Measurements from ENCODE around the gene SASH1. TPM values are rescaled to one million over a fixed set of nuclear protein-coding genes. Genes with fewer than 3 reads are reported as not detected.

SASH1 gene
- total and polyA plus RNA-seq, 9 of the 15 experiments (the other 6 are each of a cell fraction or from before 2014, with no cell fraction given), result 0.35 to 3.5 (median 1.6) TPM

DNA sequence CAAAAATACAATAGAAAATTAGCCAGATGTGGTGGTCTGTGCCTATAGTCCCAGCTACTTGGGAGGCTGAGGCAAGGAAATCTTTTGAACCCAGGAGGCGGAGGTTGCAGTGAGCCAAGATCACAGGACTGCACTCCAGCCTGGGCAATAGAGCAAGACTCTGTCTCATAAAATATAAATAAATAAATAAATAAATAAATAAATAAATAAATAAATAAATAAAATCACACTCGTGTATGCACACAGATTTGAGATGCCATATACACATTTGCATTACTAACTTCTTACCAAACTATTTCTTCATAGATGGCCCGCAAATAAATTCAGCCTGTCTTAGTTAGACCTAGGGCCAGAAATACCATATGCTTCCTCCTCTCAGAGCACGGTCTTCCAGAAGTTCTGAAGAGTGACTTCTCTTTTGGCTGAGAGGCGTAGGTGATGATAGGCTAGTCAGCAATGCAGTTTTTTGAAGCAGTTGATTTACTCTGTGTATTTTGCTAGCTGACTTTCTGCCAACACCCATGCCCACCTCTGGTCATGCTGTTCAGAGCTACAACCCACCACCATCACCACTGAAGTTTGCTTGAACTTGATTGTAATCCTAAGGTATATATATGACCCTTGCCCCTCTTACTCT lies 150.1 kb downstream of the SASH1 start:
- no peak for TF ChIP-seq TCF7L2 (IDR thresholded peaks at IDR 0.05; ENCODE audit: low read depth, low read length)
- TF ChIP-seq, protein P1, sequence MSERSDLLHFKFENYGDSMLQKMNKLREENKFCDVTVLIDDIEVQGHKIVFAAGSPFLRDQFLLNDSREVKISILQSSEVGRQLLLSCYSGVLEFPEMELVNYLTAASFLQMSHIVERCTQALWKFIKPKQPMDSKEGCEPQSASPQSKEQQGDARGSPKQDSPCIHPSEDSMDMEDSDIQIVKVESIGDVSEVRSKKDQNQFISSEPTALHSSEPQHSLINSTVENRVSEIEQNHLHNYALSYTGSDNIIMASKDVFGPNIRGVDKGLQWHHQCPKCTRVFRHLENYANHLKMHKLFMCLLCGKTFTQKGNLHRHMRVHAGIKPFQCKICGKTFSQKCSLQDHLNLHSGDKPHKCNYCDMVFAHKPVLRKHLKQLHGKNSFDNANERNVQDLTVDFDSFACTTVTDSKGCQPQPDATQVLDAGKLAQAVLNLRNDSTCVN (CRISPR knock-in tag; IDR thresholded peaks at IDR 0.05), result no peak
- no peak for TF ChIP-seq BRCA1 (IDR thresholded peaks at IDR 0.05)
- TF ChIP-seq BRCA1 (CRISPR knock-in tag; IDR thresholded peaks at IDR 0.05), result no peak
- TF ChIP-seq HDAC6 (IDR thresholded peaks at IDR 0.05; ENCODE audit: low read depth, low read length), result no peak
- TF ChIP-seq ZFP91 (CRISPR knock-in tag; IDR thresholded peaks at IDR 0.05), result no peak
- TF ChIP-seq, protein P2, sequence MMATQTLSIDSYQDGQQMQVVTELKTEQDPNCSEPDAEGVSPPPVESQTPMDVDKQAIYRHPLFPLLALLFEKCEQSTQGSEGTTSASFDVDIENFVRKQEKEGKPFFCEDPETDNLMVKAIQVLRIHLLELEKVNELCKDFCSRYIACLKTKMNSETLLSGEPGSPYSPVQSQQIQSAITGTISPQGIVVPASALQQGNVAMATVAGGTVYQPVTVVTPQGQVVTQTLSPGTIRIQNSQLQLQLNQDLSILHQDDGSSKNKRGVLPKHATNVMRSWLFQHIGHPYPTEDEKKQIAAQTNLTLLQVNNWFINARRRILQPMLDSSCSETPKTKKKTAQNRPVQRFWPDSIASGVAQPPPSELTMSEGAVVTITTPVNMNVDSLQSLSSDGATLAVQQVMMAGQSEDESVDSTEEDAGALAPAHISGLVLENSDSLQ (IDR thresholded peaks at IDR 0.05), result no peak
- TF ChIP-seq HLTF (IDR thresholded peaks at IDR 0.05), result no peak
- no peak for TF ChIP-seq HES1 (IDR thresholded peaks at IDR 0.05; ENCODE audit: low read depth)
- TF ChIP-seq ZNF785 (CRISPR knock-in tag; IDR thresholded peaks at IDR 0.05), result no peak
- TF ChIP-seq EZH2 (IDR thresholded peaks at IDR 0.05; ENCODE audit: borderline replicate concordance, low read depth, low read length), result no peak
- no peak for TF ChIP-seq NFIX (CRISPR knock-in tag; IDR thresholded peaks at IDR 0.05; ENCODE audit: low read depth)
- TF ChIP-seq TEAD4 (IDR thresholded peaks at IDR 0.05; ENCODE audit: low read length), result no peak
- TF ChIP-seq TEAD4 (CRISPR knock-in tag; IDR thresholded peaks at IDR 0.05; ENCODE audit: borderline replicate concordance), result no peak
- TF ChIP-seq TCF15 (CRISPR knock-in tag; IDR thresholded peaks at IDR 0.05), result no peak
- TF ChIP-seq SNIP1 (IDR thresholded peaks at IDR 0.05; ENCODE audit: low read depth), result no peak
- H3K36me3 ChIP-seq (ENCODE audit: control insufficient read depth, insufficient read depth, low read length), result no peaks in the 10 kb centered on the region
- no peaks in the 10 kb centered on the region for H4K20me1 ChIP-seq (replicated peaks; ENCODE audit: control insufficient read depth, insufficient read depth, low read length)
- ChIA-PET CTCF (ENCODE audit: low intra/inter-chr PET ratio) (no interaction called here), POLR2A (interaction anchor here (1.1 kb wide), 1 partner anchor 12 kb away, joined by 3 read pairs; no protein-coding TSS in a partner anchor)
- no peak overlapping the region for H3K4me3 ChIP-seq
- under 1% methylated on average over 5 of the region's 5 CpGs for WGBS (ENCODE audit: insufficient coverage, low coverage, missing lambda C conversion rate)
- H3K9me1 ChIP-seq (ENCODE audit: control insufficient read depth, insufficient read depth, low read length), result no peaks in the 10 kb centered on the region
- in situ Hi-C loops (cut with MboI), result no loop called here
- H3K27ac ChIP-seq (ENCODE audit: extremely low read depth, low read depth, low read length), result no peak overlapping the region
- peaks cover 21 to 24% of the 10 kb centered on the region in 2 experiments; a peak in 4 of 5 replicates for H3K27me3 ChIP-seq (ENCODE audit: control insufficient read depth in 2 of 2, insufficient read depth in 2 of 2, low read length in 2 of 2)
- no peak overlapping the region for H2AFZ ChIP-seq (ENCODE audit: low read depth, low read length)
- no peaks in the 10 kb centered on the region for H3K9me3 ChIP-seq (replicated peaks; ENCODE audit: control insufficient read depth, insufficient read depth, low read depth, low read length)
- BruUV-seq (replicated peaks), result no TSS peak
- no peak for ATAC-seq
- no peak for FAIRE-seq
- intact Hi-C loops (cut with micrococcal nuclease), result no loop called here
- no peak overlapping the region for H3K4me2 ChIP-seq (ENCODE audit: insufficient read depth, low read length)
- H3K79me2 ChIP-seq (ENCODE audit: control insufficient read depth, insufficient read depth, low read length), result no peaks in the 10 kb centered on the region
- DNase-seq (ENCODE audit: extremely low read depth in 1 of 4, low spot score in 3 of 4), result no peak
- no peak overlapping the region for H3K9ac ChIP-seq (ENCODE audit: insufficient read depth in 1 of 2, low read depth in 2 of 2, low read length in 2 of 2)
- H3K4me1 ChIP-seq (replicated peaks in 1 of 2; ENCODE audit: control insufficient read depth in 2 of 2, insufficient read depth in 2 of 2, low read length in 2 of 2), result no peaks in the 10 kb centered on the region
